ENCODE data around the gene ERN1.

The ERN1 gene

GRCh38 chr17:64157669-64158180, 27.8 kb upstream of the ERN1 start:
- no peak for DNase-seq

- DNase-seq, result no peak
Observed at GRCh38 chr17:64156670-64157069, 26.7 kb upstream of the ERN1 start.

- DNase-seq, result no peak
Observed at GRCh38 chr17:64155751-64156544, 26.0 kb upstream of the ERN1 start.

- DNase-seq, result no peak
Observed at GRCh38 chr17:64155129-64155528, 25.2 kb upstream of the ERN1 start.

- no peak for DNase-seq
Observed at GRCh38 chr17:64154717-64155116, 24.8 kb upstream of the ERN1 start.

- no peak for DNase-seq
Observed at GRCh38 chr17:64154313-64154695, 24.4 kb upstream of the ERN1 start.

GRCh38 chr17:64153565-64154312, 23.8 kb upstream of the ERN1 start:
- no peak for DNase-seq

- DNase-seq, result no peak
Observed at GRCh38 chr17:64152428-64153125, 22.6 kb upstream of the ERN1 start.

- DNase-seq, result no peak
Observed at GRCh38 chr17:64151016-64151368, 21.0 kb upstream of the ERN1 start.

GRCh38 chr17:64150237-64151015, 20.5 kb upstream of the ERN1 start:
- no peak for DNase-seq

- DNase-seq, result no peak
Observed at GRCh38 chr17:64149196-64149595, 19.3 kb upstream of the ERN1 start.

GRCh38 chr17:64148699-64149098, 18.8 kb upstream of the ERN1 start:
- no peak for DNase-seq

- no peak for DNase-seq
Observed at GRCh38 chr17:64148017-64148631, 18.2 kb upstream of the ERN1 start.

GRCh38 chr17:64147110-64148016, 17.4 kb upstream of the ERN1 start:
- no peak for DNase-seq

GRCh38 chr17:64146418-64147109, 16.6 kb upstream of the ERN1 start:
- peak; percentile 58 for DNase-seq

- peak; percentile 94 for DNase-seq
Observed at GRCh38 chr17:64145751-64146417, 15.9 kb upstream of the ERN1 start.

- DNase-seq, result no peak
Observed at GRCh38 chr17:64145375-64145750, 15.4 kb upstream of the ERN1 start.

GRCh38 chr17:64139542-64139941, 9.6 kb upstream of the ERN1 start:
- DNase-seq, result no peak

GRCh38 chr17:64138441-64138840, 8.5 kb upstream of the ERN1 start:
- DNase-seq, result no peak

- DNase-seq, result no peak
Observed at GRCh38 chr17:64135000-64135399, 5.1 kb upstream of the ERN1 start.
